Stimulated activated naive CD4-positive, alpha-beta T cell treated with Interleukin-2 at 50 U/mL for 16 hours (primary cell): ENCODE measurements around the gene METTL18.

Experiments
- DNase-seq: peaks from one replicate; lab custom pipeline; 2025; lab: John Stamatoyannopoulos, UW

Gene METTL18

GRCh38 chr1:169785267-169785666 lies 9.4 kb downstream of the METTL18 start:
- no peak for DNase-seq

GRCh38 chr1:169784102-169784501 lies 10.6 kb downstream of the METTL18 start:
- no peak for DNase-seq

- no peak for DNase-seq
These were observed 12.1 kb downstream of the METTL18 start for GRCh38 chr1:169782596-169782995.

GRCh38 chr1:169779970-169780369 lies 14.7 kb downstream of the METTL18 start:
- DNase-seq: no peak

- no peak for DNase-seq
These were observed 15.6 kb downstream of the METTL18 start for GRCh38 chr1:169779150-169779549.

GRCh38 chr1:169776440-169776839 lies 18.3 kb downstream of the METTL18 start:
- DNase-seq: no peak

- DNase-seq: no peak
These were observed 26.5 kb downstream of the METTL18 start for GRCh38 chr1:169768161-169768560.

GRCh38 chr1:169765580-169766331 lies 29.0 kb downstream of the METTL18 start:
- DNase-seq: no peak

- no peak for DNase-seq
These were observed 29.8 kb downstream of the METTL18 start for GRCh38 chr1:169764919-169765318.

GRCh38 chr1:169762699-169763098 lies 32.0 kb downstream of the METTL18 start:
- DNase-seq: no peak

GRCh38 chr1:169759038-169759437 lies 35.7 kb downstream of the METTL18 start:
- no peak for DNase-seq

- no peak for DNase-seq
These were observed 41.2 kb downstream of the METTL18 start for GRCh38 chr1:169753549-169753948.

GRCh38 chr1:169750041-169750440 lies 44.7 kb downstream of the METTL18 start:
- DNase-seq: no peak

- DNase-seq: no peak
These were observed 48.2 kb downstream of the METTL18 start for GRCh38 chr1:169746550-169746949.

- no peak for DNase-seq
These were observed 49.5 kb downstream of the METTL18 start for GRCh38 chr1:169745015-169745861.
